ENCODE results near the gene WFIKKN1. TPM values are rescaled to one million over a fixed set of nuclear protein-coding genes. Genes with fewer than 3 reads are reported as not detected.
A peak's percentile ranks its signal among the peaks of the same experiment; 100 is the strongest.

The WFIKKN1 gene
- total and polyA plus RNA-seq, 2 of the 4 experiments (the other 2 are of a cell fraction) = 0.10 TPM; not detected in 1

GRCh38 chr16:674968-675883, 44.4 kb downstream of the WFIKKN1 start, which contains the start of gene RHBDL1:
Gene RHBDL1 (plus strand): TSS chr16:675671. CDS start chr16:675791, 120 bp downstream.
- 0 out of 2 replicates have a peak within 1 kb of the TSS, but pooled peaks have one; percentile 56 for H3K4ac ChIP-seq (ENCODE audit: low read depth, low read length)
- no peak within 1 kb of the TSS for H2BK20ac ChIP-seq (ENCODE audit: low read depth, low read length)
- H3K4me3 ChIP-seq (ENCODE audit: insufficient read depth, low read depth, low read length) = peak within 1 kb of the TSS; percentile 50
- in situ Hi-C loops (cut with MboI; ENCODE audit: low sequenced_read_pairs) = no loop called here
- no peak within 1 kb of the TSS for H4K8ac ChIP-seq (ENCODE audit: low read depth in 2 of 2, low read length in 2 of 2)
- BruUV-seq (replicated peaks) = no TSS peak
- H4K5ac ChIP-seq (ENCODE audit: low read depth, low read length) = 0 out of 2 replicates have a peak within 1 kb of the TSS, but pooled peaks have one; percentile 11
- peaks cover 9% of the 10 kb centered on the region; the same call in 1 of the 2 replicates for H3K9me1 ChIP-seq (ENCODE audit: insufficient read depth, low read length)
- H3K9ac ChIP-seq (ENCODE audit: low read depth, low read length) = no peak within 1 kb of the TSS
- no peak within 1 kb of the TSS for H4K91ac ChIP-seq (ENCODE audit: insufficient read depth, low read depth, low read length)
- ChIA-PET CTCF (no interaction called here), POLR2A (ENCODE audit: unreplicated experiment) (no interaction called here)
- H2BK15ac ChIP-seq (ENCODE audit: low read depth, low read length) = no peak within 1 kb of the TSS
- peaks cover 0 to 25% of the 10 kb centered on the region in 2 experiments; a peak in 1 of 4 replicates for H3K79me1 ChIP-seq (ENCODE audit: low read depth in 1 of 2, low read length in 2 of 2)
- H2AFZ ChIP-seq (replicated peaks; ENCODE audit: low read length, poor library complexity) = peak within 1 kb of the TSS; percentile 89
- peak within 1 kb of the TSS; percentile 90 for H2AK9ac ChIP-seq (replicated peaks; ENCODE audit: low read depth, low read length, poor library complexity)
- no peak within 1 kb of the TSS for H2BK120ac ChIP-seq (ENCODE audit: low read depth, low read length)
- H3K56ac ChIP-seq (ENCODE audit: extremely low read depth, insufficient read depth, low read length) = no peak within 1 kb of the TSS
- intact Hi-C loops (cut with micrococcal nuclease) = no loop called here
- no peaks in the 10 kb centered on the region for H3K27me3 ChIP-seq (ENCODE audit: control insufficient read depth, insufficient read depth, low read length)
- H4K20me1 ChIP-seq (ENCODE audit: insufficient read depth, low read length) = peaks cover 16% of the 10 kb centered on the region
- 4% methylated on average over 34 of the region's 73 CpGs; no CpG with 5 or more reads in 1 of the 2 experiments for WGBS, 2 experiments (ENCODE audit: extremely low coverage in 2 of 2, insufficient read length in 1 of 2)
- peak; percentile 5 for ATAC-seq (ENCODE audit: low read depth)
- TF ChIP-seq MAZ (IDR thresholded peaks at IDR 0.05; ENCODE audit: borderline replicate concordance, low read depth, low read length) (peak; percentile 21; the same call in 1 of the 2 replicates), MXI1 (IDR thresholded peaks at IDR 0.05; ENCODE audit: borderline replicate concordance, low read depth, low read length) (peak; percentile 54; the same call in 1 of the 2 replicates), BHLHE40 (IDR thresholded peaks at IDR 0.05; ENCODE audit: low read depth, low read length) (0 out of 2 replicates have a peak, but pooled peaks have one; percentile 28), CEBPB (IDR thresholded peaks at IDR 0.05; ENCODE audit: low read depth, low read length) (no peak)
- H3K4me1 ChIP-seq (ENCODE audit: control insufficient read depth, insufficient read depth, low read length) = peaks cover 8% of the 10 kb centered on the region; the same call in 1 of the 2 replicates
- H3K14ac ChIP-seq (replicated peaks; ENCODE audit: low read depth, low read length) = no peak within 1 kb of the TSS
- peak within 1 kb of the TSS; percentile 90 for H3K4me2 ChIP-seq (ENCODE audit: low read depth, low read length)
- dilution Hi-C loops (cut with HindIII; ENCODE audit: low sequenced_read_pairs, unreplicated experiment) = no loop called here
- H2AK5ac ChIP-seq (ENCODE audit: low read depth, low read length) = no peak within 1 kb of the TSS; the same call in 1 of the 2 replicates
- no peak within 1 kb of the TSS for H3K18ac ChIP-seq (ENCODE audit: low read depth, low read length)
- peaks cover 38% of the 10 kb centered on the region for H3K36me3 ChIP-seq (ENCODE audit: control insufficient read depth, insufficient read depth, low read length)
- no peak within 1 kb of the TSS for H2BK5ac ChIP-seq (ENCODE audit: low read depth, low read length, poor library complexity, severe bottlenecking)
- H3K23ac ChIP-seq (ENCODE audit: low read depth, low read length) = no peak within 1 kb of the TSS
- no peaks in the 10 kb centered on the region for H3K9me3 ChIP-seq (ENCODE audit: control insufficient read depth, insufficient read depth, low read length)
- no peak within 1 kb of the TSS for H3K27ac ChIP-seq (ENCODE audit: insufficient read depth, low read length)
- peak; percentile 42 for DNase-seq
